Neural progenitor cell (in vitro differentiated cells): Measurements from ENCODE around the gene LHX2. TPM values are rescaled to one million over a fixed set of nuclear protein-coding genes. Genes with fewer than 3 reads are reported as not detected.

Experiments
- DNase-seq: peaks from one replicate; pipeline ENCODE4 v3.0.0-alpha.2; 2016; ENCODE audit warnings: low spot score
- H2AFZ ChIP-seq: fragments of 200-600 bp; sonication (generic); replicated peaks from 2 replicates; pipeline ENCODE4 v1.6.1; 2016; ENCODE audit warnings: antibody characterized with exemption
- H3F3A ChIP-seq: fragments of 200-600 bp; sonication (generic); 2 replicates; pipeline ENCODE4 v1.6.1; 2016; ENCODE audit warnings: antibody characterized with exemption, low read depth
- H3K27ac ChIP-seq: fragments of 200-600 bp; sonication (generic); 2 replicates; pipeline ENCODE4 v1.5.1; 2016; ENCODE audit warnings: mild to moderate bottlenecking
- H3K27me3 ChIP-seq: fragments of 200-600 bp; sonication (generic); 2 replicates; pipeline ENCODE4 v1.6.1; 2016; ENCODE audit warnings: mild to moderate bottlenecking, moderate library complexity
- H3K36me3 ChIP-seq: fragments of 200-600 bp; sonication (generic); 2 replicates; pipeline ENCODE4 v1.5.1; 2016
- H3K4me1 ChIP-seq: fragments of 200-600 bp; sonication (generic); 2 replicates; pipeline ENCODE4 v1.6.1; 2016; ENCODE audit warnings: mixed run types
- H3K4me2 ChIP-seq: fragments of 200-600 bp; sonication (generic); 2 replicates; pipeline ENCODE4 v1.6.1; 2016
- H3K4me3 ChIP-seq: fragments of 200-600 bp; sonication (generic); 2 replicates; pipeline ENCODE4 v1.5.1; 2016
- H3K79me2 ChIP-seq: fragments of 200-600 bp; sonication (generic); 2 replicates; pipeline ENCODE4 v1.6.1; 2016; ENCODE audit warnings: low read depth
- H3K9ac ChIP-seq: fragments of 200-600 bp; sonication (generic); 2 replicates; pipeline ENCODE4 v1.6.1; 2016
- H3K9me3 ChIP-seq: fragments of 200-600 bp; sonication (generic); 2 replicates; pipeline ENCODE4 v1.5.1; 2016; ENCODE audit warnings: low read depth
- H4K20me1 ChIP-seq: fragments of 200-600 bp; sonication (generic); 2 replicates; pipeline ENCODE4 v1.6.1; 2016; ENCODE audit warnings: low read depth
- H3K27ac Mint-ChIP-seq: 3 replicates; pipeline ENCODE4 v1.8.0; 2021; ENCODE audit warnings: mixed read lengths
- H3K27me3 Mint-ChIP-seq: 2 replicates; pipeline ENCODE4 v1.8.0; 2022; ENCODE audit warnings: low read depth, mild to moderate bottlenecking, inconsistent platforms, moderate library complexity, mixed read lengths; ENCODE audit not compliant: insufficient read depth
- H3K36me3 Mint-ChIP-seq: 3 replicates; pipeline ENCODE4 v1.8.0; 2021; ENCODE audit warnings: mixed read lengths
- H3K4me1 Mint-ChIP-seq: 3 replicates; pipeline ENCODE4 v1.8.0; 2021; ENCODE audit warnings: mixed read lengths
- H3K4me3 Mint-ChIP-seq: 3 replicates; pipeline ENCODE4 v1.8.0; 2021; ENCODE audit warnings: mild to moderate bottlenecking, moderate library complexity, mixed read lengths
- H3K9me3 Mint-ChIP-seq: 3 replicates; pipeline ENCODE4 v1.8.0; 2020; ENCODE audit warnings: mixed read lengths
- CTCF ChIP-seq: fragments of 200-600 bp; sonication (generic); IDR thresholded peaks from 2 replicates; pipeline ENCODE4 v1.5.1; 2017; ENCODE audit warnings: antibody characterized with exemption, mild to moderate bottlenecking
- EZH2 ChIP-seq: fragments of 200-600 bp; sonication (generic); IDR thresholded peaks from 2 replicates; pipeline ENCODE4 v1.6.1; 2017; ENCODE audit warnings: antibody characterized with exemption, mild to moderate bottlenecking, moderate library complexity
- EZH2phosphoT487 ChIP-seq: fragments of 200-600 bp; sonication (generic); IDR thresholded peaks from 2 replicates; pipeline ENCODE4 v1.6.1; 2017; ENCODE audit warnings: antibody characterized with exemption
- total RNA-seq: library from RNA; depleted of rRNA; stranded (reverse); fragments of >200 nt; gene quantifications from 2 replicates; pipeline ENCODE4 v1.2.3, GENCODE V29; 2015; ENCODE audit warnings: low replicate concordance

LHX2 gene
- total RNA-seq, 1 donor from 2014 or later = 36.3 TPM

DNA sequence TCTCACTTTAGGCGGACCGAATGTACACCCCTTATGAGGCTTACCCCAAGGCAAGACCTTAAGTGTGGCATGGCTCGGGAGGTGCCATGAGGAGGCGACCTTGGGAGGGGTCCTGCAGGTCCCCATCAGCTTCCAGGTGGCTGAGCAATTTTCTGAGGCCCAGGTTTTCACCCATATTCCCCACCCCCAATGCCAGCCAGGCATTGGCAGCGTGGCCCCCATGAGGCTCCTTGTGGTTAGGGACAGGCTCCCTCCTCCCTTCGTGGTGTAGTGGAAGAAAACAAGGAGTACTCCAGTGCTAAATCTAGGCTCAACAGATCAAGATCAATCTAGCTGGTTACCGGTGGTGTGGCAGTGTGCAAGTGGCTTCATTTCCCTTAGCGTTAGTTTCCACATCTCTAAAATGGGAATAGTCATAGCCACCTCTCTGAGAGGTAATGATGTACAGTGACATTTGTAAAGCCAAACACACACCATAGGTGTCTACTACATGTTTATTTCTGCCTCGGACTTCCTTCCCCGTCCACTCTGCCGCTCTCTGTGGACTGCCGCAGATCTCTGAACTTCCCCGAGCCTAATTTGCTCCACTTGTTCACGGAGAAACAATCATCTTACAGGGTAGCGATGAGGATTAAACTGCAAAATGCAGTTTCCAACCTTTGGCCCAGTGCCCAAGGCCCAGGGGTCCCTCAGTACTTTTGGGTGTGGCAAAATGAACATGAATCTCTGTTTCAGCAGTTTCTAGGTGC lies 8.4 kb downstream of the LHX2 start:
- H3K4me2 ChIP-seq = no peak overlapping the region
- H3K27ac Mint-ChIP-seq = no peak overlapping the region
- H3K27me3 Mint-ChIP-seq = peaks cover 66% of the 10 kb centered on the region

DNA sequence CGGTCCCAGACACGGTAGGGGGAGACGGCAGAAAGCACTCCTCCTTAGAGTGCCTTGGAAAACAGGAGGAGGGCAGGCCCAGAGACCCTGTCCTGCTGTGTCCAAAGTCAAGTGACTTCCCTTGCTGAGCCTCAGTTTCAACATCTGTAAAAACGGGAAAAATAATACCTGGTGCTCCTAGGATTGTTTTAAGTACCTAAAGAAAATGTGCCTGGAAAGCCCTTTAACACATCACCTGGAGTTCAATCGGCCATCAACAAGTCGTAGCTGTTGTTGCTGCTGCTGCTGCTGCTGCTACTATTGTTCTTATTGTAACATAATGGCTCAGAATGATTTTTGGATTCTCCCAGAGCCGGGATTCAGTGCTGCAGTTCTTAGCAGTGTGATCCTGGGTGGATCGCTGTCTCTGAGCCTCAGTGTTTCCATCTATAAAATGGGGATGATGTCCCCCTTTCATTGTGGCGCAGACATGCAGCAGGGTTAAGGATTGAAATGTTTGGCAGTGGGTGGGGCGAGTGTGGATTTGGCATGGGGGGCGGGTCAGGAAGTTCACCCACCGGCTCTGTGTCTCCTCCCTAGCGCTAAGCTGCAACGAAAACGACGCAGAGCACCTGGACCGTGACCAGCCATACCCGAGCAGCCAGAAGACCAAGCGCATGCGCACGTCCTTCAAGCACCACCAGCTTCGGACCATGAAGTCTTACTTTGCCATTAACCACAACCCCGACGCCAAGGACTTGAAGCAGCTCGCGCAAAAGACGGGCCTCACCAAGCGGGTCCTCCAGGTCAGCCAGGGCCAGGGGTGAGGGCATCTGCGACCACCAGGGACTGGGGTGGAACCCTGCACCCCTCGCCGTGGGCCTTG lies 9.2 kb downstream of the LHX2 start:
- Histone ChIP-seq H3K27me3 (peaks cover 100% of the 10 kb centered on the region), H3K9ac (no peak overlapping the region), H3K36me3 (peaks cover 12% of the 10 kb centered on the region), H3F3A (peaks cover 51% of the 10 kb centered on the region), H4K20me1 (peaks cover 97% of the 10 kb centered on the region), H3K27ac (no peak overlapping the region), H3K4me2 (no peak overlapping the region), H2AFZ (no peak overlapping the region), H3K4me3 (no peak overlapping the region), H3K4me1 (peaks cover 29% of the 10 kb centered on the region), H3K9me3 (no peaks in the 10 kb centered on the region), H3K79me2 (peaks cover 49% of the 10 kb centered on the region)
- H3K27me3 Mint-ChIP-seq = peaks cover 60% of the 10 kb centered on the region
- DNase-seq = peak; percentile 43
- H3K36me3 Mint-ChIP-seq = peaks cover 2% of the 10 kb centered on the region
- H3K9me3 Mint-ChIP-seq = peaks cover 2% of the 10 kb centered on the region
- peaks cover 19% of the 10 kb centered on the region for H3K4me1 Mint-ChIP-seq
- TF ChIP-seq EZH2 = no peak
- TF ChIP-seq EZH2phosphoT487 = no peak
- no peak for TF ChIP-seq CTCF
- no peak overlapping the region for H3K4me3 Mint-ChIP-seq
- H3K27ac Mint-ChIP-seq = no peak overlapping the region

More for the DNA sequence above, 8.4 kb downstream of the LHX2 start:
- Histone ChIP-seq H4K20me1 (peaks cover 99% of the 10 kb centered on the region), H3F3A (peaks cover 59% of the 10 kb centered on the region), H3K36me3 (peaks cover 12% of the 10 kb centered on the region), H2AFZ (no peak overlapping the region), H3K9ac (no peak overlapping the region), H3K9me3 (no peaks in the 10 kb centered on the region), H3K4me1 (peaks cover 37% of the 10 kb centered on the region), H3K4me3 (no peak overlapping the region), H3K27me3 (peaks cover 100% of the 10 kb centered on the region), H3K27ac (no peak overlapping the region), H3K79me2 (peaks cover 57% of the 10 kb centered on the region)
- TF ChIP-seq CTCF = no peak
- TF ChIP-seq EZH2phosphoT487 = peak; percentile 26
- peak; percentile 14 for DNase-seq
- H3K36me3 Mint-ChIP-seq = peaks cover 2% of the 10 kb centered on the region
- peaks cover 2% of the 10 kb centered on the region for H3K9me3 Mint-ChIP-seq
- H3K4me1 Mint-ChIP-seq = peaks cover 23% of the 10 kb centered on the region
- H3K4me3 Mint-ChIP-seq = no peak overlapping the region

DNA sequence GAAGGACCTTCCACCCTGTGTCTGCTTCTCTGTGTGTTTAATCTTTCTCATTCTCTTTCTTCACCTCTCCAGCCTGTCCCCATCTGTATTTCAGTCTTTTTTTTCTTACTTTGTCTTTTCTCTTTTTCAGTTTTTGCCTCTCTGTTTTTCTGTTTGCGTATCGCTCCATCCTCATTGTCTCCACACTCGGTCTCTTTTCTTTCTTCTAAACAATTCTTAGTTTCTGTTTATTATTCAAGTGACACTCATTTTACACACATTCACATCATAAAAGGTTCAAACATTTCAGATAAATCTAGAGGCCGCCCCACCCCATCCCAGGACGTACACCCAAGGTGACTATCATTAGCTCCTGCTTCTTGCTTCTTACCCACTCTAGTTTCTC lies 9.8 kb downstream of the LHX2 start:
- no peak overlapping the region for H3K4me3 Mint-ChIP-seq
- no peaks in the 10 kb centered on the region for H3K9me3 ChIP-seq
- no peak overlapping the region for H3K4me2 ChIP-seq
- H3K4me3 ChIP-seq = no peak overlapping the region
- no peak for TF ChIP-seq EZH2
- no peak for TF ChIP-seq EZH2phosphoT487
- TF ChIP-seq CTCF = no peak
- peaks cover 44% of the 10 kb centered on the region for H3K79me2 ChIP-seq
- no peak overlapping the region for H3K27ac Mint-ChIP-seq
- peaks cover 17% of the 10 kb centered on the region for H3K4me1 Mint-ChIP-seq
- peaks cover 56% of the 10 kb centered on the region for H3K27me3 Mint-ChIP-seq
- peaks cover 24% of the 10 kb centered on the region for H3K4me1 ChIP-seq
- no peak for DNase-seq
- peaks cover 100% of the 10 kb centered on the region for H3K27me3 ChIP-seq
- H2AFZ ChIP-seq = no peak overlapping the region
- H4K20me1 ChIP-seq = peaks cover 97% of the 10 kb centered on the region
- H3F3A ChIP-seq = peaks cover 51% of the 10 kb centered on the region
- H3K27ac ChIP-seq = no peak overlapping the region
- H3K36me3 Mint-ChIP-seq = peaks cover 2% of the 10 kb centered on the region
- H3K36me3 ChIP-seq = peaks cover 12% of the 10 kb centered on the region
- H3K9me3 Mint-ChIP-seq = peaks cover 2% of the 10 kb centered on the region
- no peak overlapping the region for H3K9ac ChIP-seq
